ENCODE data around the gene APBB2. TPM values are rescaled to one million over a fixed set of nuclear protein-coding genes. Genes with fewer than 3 reads are reported as not detected.

The APBB2 gene
- polyA plus RNA-seq, 3 donors = 0.15 to 0.33 TPM; not detected in 1

GRCh38 chr4:41098093-41099048, 116.0 kb downstream of the APBB2 start:
- H3K9me3 ChIP-seq (replicated peaks in 1 of 2; ENCODE audit: control insufficient read depth in 1 of 2, insufficient read depth in 1 of 2, low read length in 2 of 2) = no peaks in the 10 kb centered on the region
- no peaks in the 10 kb centered on the region for H3K36me3 Mint-ChIP-seq
- no peaks in the 10 kb centered on the region for H3K36me3 ChIP-seq (replicated peaks in 1 of 2; ENCODE audit: control insufficient read depth in 1 of 2, insufficient read depth in 2 of 2, low read length in 2 of 2)
- no peak overlapping the region for H3K4me2 ChIP-seq (replicated peaks; ENCODE audit: extremely low read depth, low read length, poor library complexity, severe bottlenecking)
- intact Hi-C loops (cut with micrococcal nuclease) = no loop called here
- no peak for DNase-seq
- WGBS (ENCODE audit: insufficient coverage) = 80% methylated on average over 2 of the region's 5 CpGs
- no peak overlapping the region for H3K27ac ChIP-seq (ENCODE audit: low read depth in 1 of 2, low read length in 2 of 2)
- H4K20me1 ChIP-seq (ENCODE audit: insufficient read depth, low read length) = no peaks in the 10 kb centered on the region
- H3K27me3 ChIP-seq (ENCODE audit: control insufficient read depth in 2 of 2, insufficient read depth in 2 of 2, low read length in 2 of 2) = no peaks in the 10 kb centered on the region
- H3K4me3 Mint-ChIP-seq = no peak overlapping the region
- no peak overlapping the region for H3K4me3 ChIP-seq (replicated peaks in 1 of 3; ENCODE audit: low read depth in 2 of 3, low read length in 3 of 3)
- no peak overlapping the region for H3K27ac Mint-ChIP-seq
- H3K9ac ChIP-seq (ENCODE audit: insufficient read depth, low read length, poor library complexity, severe bottlenecking) = no peak overlapping the region
- H3K4me1 Mint-ChIP-seq = peaks cover 5% of the 10 kb centered on the region
- no peaks in the 10 kb centered on the region for H3K4me1 ChIP-seq (ENCODE audit: control insufficient read depth in 1 of 2, insufficient read depth in 2 of 2, low read length in 2 of 2)
- H3K27me3 Mint-ChIP-seq (ENCODE audit: low read depth in 3 of 3) = no peaks in the 10 kb centered on the region
- TF ChIP-seq CTCF (IDR thresholded peaks at IDR 0.05) = no peak
- H2AFZ ChIP-seq (ENCODE audit: insufficient read depth, low read depth, low read length, poor library complexity, severe bottlenecking) = no peak overlapping the region
- no peaks in the 10 kb centered on the region for H3K79me2 ChIP-seq (ENCODE audit: insufficient read depth, low read length)
- peaks cover 0 to 2% (median 0%) of the 10 kb centered on the region in 7 donors for H3K9me3 Mint-ChIP-seq

GRCh38 chr4:41095973-41096372, 118.4 kb downstream of the APBB2 start:
- H3K27me3 Mint-ChIP-seq (ENCODE audit: low read depth in 3 of 3) = no peaks in the 10 kb centered on the region
- Histone ChIP-seq H3K79me2 (ENCODE audit: insufficient read depth, low read length) (no peaks in the 10 kb centered on the region), H3K4me2 (replicated peaks; ENCODE audit: extremely low read depth, low read length, poor library complexity, severe bottlenecking) (no peak overlapping the region), H4K20me1 (ENCODE audit: insufficient read depth, low read length) (no peaks in the 10 kb centered on the region), H3K9me3 (replicated peaks in 1 of 2; ENCODE audit: control insufficient read depth in 1 of 2, insufficient read depth in 1 of 2, low read length in 2 of 2) (no peaks in the 10 kb centered on the region), H3K27me3 (ENCODE audit: control insufficient read depth in 2 of 2, insufficient read depth in 2 of 2, low read length in 2 of 2) (no peaks in the 10 kb centered on the region), H3K9ac (ENCODE audit: insufficient read depth, low read length, poor library complexity, severe bottlenecking) (no peak overlapping the region), H3K4me1 (ENCODE audit: control insufficient read depth in 1 of 2, insufficient read depth in 2 of 2, low read length in 2 of 2) (no peaks in the 10 kb centered on the region), H3K27ac (ENCODE audit: low read depth in 1 of 2, low read length in 2 of 2) (no peak overlapping the region), H2AFZ (ENCODE audit: insufficient read depth, low read depth, low read length, poor library complexity, severe bottlenecking) (no peak overlapping the region), H3K36me3 (replicated peaks in 1 of 2; ENCODE audit: control insufficient read depth in 1 of 2, insufficient read depth in 2 of 2, low read length in 2 of 2) (no peaks in the 10 kb centered on the region), H3K4me3 (replicated peaks in 1 of 3; ENCODE audit: low read depth in 2 of 3, low read length in 3 of 3) (no peak overlapping the region)
- WGBS (ENCODE audit: insufficient coverage) = 90% methylated on average over 1 of the region's 4 CpGs
- H3K4me1 Mint-ChIP-seq = peaks cover 5% of the 10 kb centered on the region
- H3K27ac Mint-ChIP-seq = no peak overlapping the region
- DNase-seq = no peak
- H3K4me3 Mint-ChIP-seq = no peak overlapping the region
- H3K9me3 Mint-ChIP-seq = peaks cover 0 to 2% (median 0%) of the 10 kb centered on the region in 7 donors
- no peaks in the 10 kb centered on the region for H3K36me3 Mint-ChIP-seq
- no peak for TF ChIP-seq CTCF (IDR thresholded peaks at IDR 0.05)
- intact Hi-C loops (cut with micrococcal nuclease) = no loop called here
